Activated effector memory CD4-positive, alpha-beta T cell treated with Interleukin-2 at 50 U/mL for 16 hours (primary cell): ENCODE measurements around the gene MLH1.
"Not testable (repeated sequence)": the region's sequence is repeated elsewhere in the genome, so short reads cannot be mapped to it uniquely, and the experiment has no call there.

Experiments used
- DNase-seq: peaks from one replicate; pipeline ENCODE4 v3.0.0-alpha.2; 2020

Gene MLH1

GRCh38 chr3:36993326-36994283 is at the start of gene MLH1:
TSS of gene MLH1 (plus strand) at chr3:36993518. CDS start at chr3:36993548, 30 bp downstream.
- peak; percentile 97 for DNase-seq

- no peak for DNase-seq
Measured at GRCh38 chr3:36943601-36944000, 49.7 kb upstream of the MLH1 start.

GRCh38 chr3:36944012-36944640 is 49.2 kb upstream of the MLH1 start:
- DNase-seq, result peak; percentile 24

GRCh38 chr3:36944641-36945270 is 48.6 kb upstream of the MLH1 start, which contains the start of gene TRANK1:
TSS of gene TRANK1 (minus strand) at chr3:36945054. CDS start at chr3:36944809, 245 bp downstream.
- DNase-seq, result peak; percentile 75

GRCh38 chr3:36945333-36945980 is 47.9 kb upstream of the MLH1 start:
- no peak for DNase-seq

GRCh38 chr3:36947814-36948213 is 45.5 kb upstream of the MLH1 start:
- not testable (repeated sequence) for DNase-seq

- no peak for DNase-seq
Measured at GRCh38 chr3:36954452-36955134, 38.7 kb upstream of the MLH1 start.

- no peak for DNase-seq
Measured at GRCh38 chr3:36956155-36956554, 37.2 kb upstream of the MLH1 start.

GRCh38 chr3:36957063-36957462 is 36.3 kb upstream of the MLH1 start:
- no peak for DNase-seq

GRCh38 chr3:36957862-36958686 is 35.2 kb upstream of the MLH1 start:
- DNase-seq, result no peak

- no peak for DNase-seq
Measured at GRCh38 chr3:36959821-36960220, 33.5 kb upstream of the MLH1 start.

GRCh38 chr3:36960502-36960901 is 32.8 kb upstream of the MLH1 start:
- no peak for DNase-seq

GRCh38 chr3:36963008-36963407 is 30.3 kb upstream of the MLH1 start:
- DNase-seq, result not testable (repeated sequence)

GRCh38 chr3:36964331-36964730 is 29.0 kb upstream of the MLH1 start:
- no peak for DNase-seq

- DNase-seq, result no peak
Measured at GRCh38 chr3:36964817-36965216, 28.5 kb upstream of the MLH1 start.

GRCh38 chr3:36965440-36965839 is 27.9 kb upstream of the MLH1 start:
- no peak for DNase-seq

GRCh38 chr3:36969085-36969484 is 24.2 kb upstream of the MLH1 start:
- no peak for DNase-seq

- peak; percentile 15 for DNase-seq
Measured at GRCh38 chr3:36969540-36970432, 23.5 kb upstream of the MLH1 start.

- DNase-seq, result no peak
Measured at GRCh38 chr3:36972163-36972562, 21.2 kb upstream of the MLH1 start.

GRCh38 chr3:36973139-36973538 is 20.2 kb upstream of the MLH1 start:
- no peak for DNase-seq
